IMR-90 (cell line): ENCODE data around the gene ANKRD13B. TPM values are rescaled to one million over a fixed set of nuclear protein-coding genes. Genes with fewer than 3 reads are reported as not detected.

ENCODE experiments used
- ATAC-seq: fragments of 200-7000 bp; cut with Tn5 transposase; 2 replicates; pipeline ENCODE4 v1.9.1; 2020; ENCODE audit warnings: low read depth, mild to moderate bottlenecking, moderate library complexity
- BruUV-seq: library from RNA; stranded (reverse); fragments of 400-500 nt; replicated peaks from 2 replicates; lab custom pipeline; 2021; lab: Mats Ljungman, UMichigan
- CTCF ChIA-PET: fragments of 300-600 bp; formaldehyde crosslinking; extraction: SDS; loops from one replicate; lab custom pipeline; 2021; ENCODE audit warnings: antibody characterized with exemption; lab: Yijun Ruan, JAX
- POLR2A ChIA-PET: fragments of 300-600 bp; sonication (Branson Sonifier 250); formaldehyde crosslinking; loops from one replicate; lab custom pipeline; 2022; ENCODE audit warnings: antibody characterized with exemption; ENCODE audit not compliant: unreplicated experiment; lab: Charles Lee
- DNase-seq: peaks from one replicate; pipeline ENCODE4 v3.0.0; 2013
- H2AFZ ChIP-seq: replicated peaks from 2 replicates; pipeline ENCODE3; 2013; ENCODE audit warnings: low read length, mild to moderate bottlenecking; ENCODE audit not compliant: poor library complexity
- H2AK5ac ChIP-seq: 2 replicates; pipeline ENCODE4 v1.6.1; 2013; ENCODE audit warnings: low read depth, low read length, inconsistent platforms
- H2AK9ac ChIP-seq: replicated peaks from 2 replicates; pipeline ENCODE3; 2013; ENCODE audit warnings: mild to moderate bottlenecking, low read depth, low read length, moderate library complexity; ENCODE audit not compliant: poor library complexity
- H2BK120ac ChIP-seq: 2 replicates; pipeline ENCODE4 v1.6.1; 2013; ENCODE audit warnings: low read depth, low read length, inconsistent platforms
- H2BK15ac ChIP-seq: 3 replicates; pipeline ENCODE4 v1.6.1; 2013; ENCODE audit warnings: low read depth, low read length, inconsistent platforms
- H2BK20ac ChIP-seq: 2 replicates; pipeline ENCODE4 v1.6.1; 2013; ENCODE audit warnings: low read depth, mild to moderate bottlenecking, inconsistent platforms, low read length, moderate library complexity
- H2BK5ac ChIP-seq: 2 replicates; pipeline ENCODE4 v1.6.1; 2013; ENCODE audit warnings: mild to moderate bottlenecking, low read depth, low read length, inconsistent platforms; ENCODE audit not compliant: poor library complexity, severe bottlenecking
- H3K14ac ChIP-seq: replicated peaks from 2 replicates; pipeline ENCODE4 v1.6.1; 2013; ENCODE audit warnings: low read depth, low read length, inconsistent platforms
- H3K18ac ChIP-seq: 2 replicates; pipeline ENCODE4 v1.6.1; 2013; ENCODE audit warnings: low read depth, low read length, control low read depth
- H3K23ac ChIP-seq: 2 replicates; pipeline ENCODE4 v1.6.1; 2013; ENCODE audit warnings: low read depth, low read length, inconsistent platforms
- H3K27ac ChIP-seq: 2 replicates; pipeline ENCODE4 v1.5.1; 2013; ENCODE audit warnings: mild to moderate bottlenecking, control low read depth, low read length; ENCODE audit not compliant: insufficient read depth
- H3K27me3 ChIP-seq: 2 replicates; pipeline ENCODE4 v1.6.1; 2013; ENCODE audit warnings: low read length; ENCODE audit not compliant: control insufficient read depth, insufficient read depth
- H3K36me3 ChIP-seq: 2 replicates; pipeline ENCODE4 v1.6.1; 2013; ENCODE audit warnings: low read length, mixed read lengths; ENCODE audit not compliant: control insufficient read depth, insufficient read depth
- H3K4ac ChIP-seq: 2 replicates; pipeline ENCODE4 v1.6.1; 2013; ENCODE audit warnings: low read depth, low read length, inconsistent platforms
- H3K4me1 ChIP-seq: 2 replicates; pipeline ENCODE4 v1.6.1; 2013; ENCODE audit warnings: low read length, mixed read lengths; ENCODE audit not compliant: control insufficient read depth, insufficient read depth
- H3K4me2 ChIP-seq: 2 replicates; pipeline ENCODE4 v1.6.1; 2013; ENCODE audit warnings: low read depth, mild to moderate bottlenecking, control low read depth, low read length, moderate library complexity
- H3K4me3 ChIP-seq: 2 replicates; pipeline ENCODE4 v1.5.1; 2013; ENCODE audit warnings: low read depth, mild to moderate bottlenecking, control low read depth, low read length, moderate library complexity; ENCODE audit not compliant: insufficient read depth
- H3K56ac ChIP-seq: 2 replicates; pipeline ENCODE4 v1.6.1; 2013; ENCODE audit warnings: low read length, inconsistent platforms; ENCODE audit not compliant: insufficient read depth; ENCODE audit errors: extremely low read depth
- H3K79me1 ChIP-seq, 2 experiments: 2 replicates each; pipeline ENCODE4 v1.6.1; 2013; ENCODE audit warnings: low read length in 2 of 2, inconsistent platforms in 1 of 2, low read depth in 1 of 2
- H3K9ac ChIP-seq: 2 replicates; pipeline ENCODE4 v1.6.1; 2013; ENCODE audit warnings: low read depth, low read length, control low read depth
- H3K9me1 ChIP-seq: 2 replicates; pipeline ENCODE4 v1.6.1; 2013; ENCODE audit warnings: low read length, inconsistent platforms; ENCODE audit not compliant: insufficient read depth
- H3K9me3 ChIP-seq: 2 replicates; pipeline ENCODE4 v1.6.1; 2013; ENCODE audit warnings: low read length; ENCODE audit not compliant: control insufficient read depth, insufficient read depth
- H4K20me1 ChIP-seq: 2 replicates; pipeline ENCODE4 v1.6.1; 2013; ENCODE audit warnings: low read length, inconsistent platforms; ENCODE audit not compliant: insufficient read depth
- H4K5ac ChIP-seq: 2 replicates; pipeline ENCODE4 v1.6.1; 2013; ENCODE audit warnings: mild to moderate bottlenecking, low read depth, low read length, control low read depth
- H4K8ac ChIP-seq, 2 experiments: 2 replicates each; pipeline ENCODE4 v1.6.1; 2013; ENCODE audit warnings: low read depth in 2 of 2, low read length in 2 of 2, control low read depth in 1 of 2, inconsistent platforms in 1 of 2
- H4K91ac ChIP-seq: 2 replicates; pipeline ENCODE4 v1.6.1; 2013; ENCODE audit warnings: low read depth, low read length, inconsistent platforms; ENCODE audit not compliant: insufficient read depth
- CTCF ChIP-seq: conservative IDR thresholded peaks from 2 replicates; pipeline ENCODE4 v1.5.1; 2012; ENCODE audit warnings: mild to moderate bottlenecking, low read depth, low read length, improper control_type of control experiment
- MAFK ChIP-seq: IDR thresholded peaks from 2 replicates; pipeline ENCODE4 v1.6.1; 2012; ENCODE audit warnings: low read depth, low read length, improper control_type of control experiment
- MAZ ChIP-seq: IDR thresholded peaks from 2 replicates; pipeline ENCODE4 v1.6.1; 2012; ENCODE audit warnings: low read depth, mild to moderate bottlenecking, low read length, improper control_type of control experiment, moderate library complexity, borderline replicate concordance
- MXI1 ChIP-seq: IDR thresholded peaks from 2 replicates; pipeline ENCODE4 v1.6.1; 2012; ENCODE audit warnings: low read depth, mild to moderate bottlenecking, low read length, moderate library complexity, borderline replicate concordance
- RAD21 ChIP-seq: IDR thresholded peaks from 2 replicates; pipeline ENCODE4 v1.6.1; 2012; ENCODE audit warnings: low read length, improper control_type of control experiment
- RFX5 ChIP-seq: IDR thresholded peaks from 2 replicates; pipeline ENCODE4 v1.8.0; 2012; ENCODE audit warnings: low read depth, mild to moderate bottlenecking, low read length, moderate library complexity
- SMC3 ChIP-seq: fragments of 150-350 bp; IDR thresholded peaks from 2 replicates; pipeline ENCODE4 v1.6.1; 2016; ENCODE audit warnings: low read depth, mild to moderate bottlenecking, antibody characterized with exemption, low read length, moderate library complexity
- WGBS, 2 experiments: methylation state at CpG; one replicate each; pipeline versions ENCODE4 v1.1.5 to v1.1.7; 2013; ENCODE audit warnings: missing lambda C conversion rate in 2 of 2; ENCODE audit not compliant: insufficient read length in 1 of 2; ENCODE audit errors: extremely low coverage in 2 of 2; 5-methylcytosine and 5-hydroxymethylcytosine counted together
- dilution Hi-C: fragments of 300-500 bp; cut with HindIII; formaldehyde crosslinking; loops from one replicate; pipeline ENCODE4 v1.14.3; 2018; ENCODE audit warnings: low sequenced_read_pairs; ENCODE audit not compliant: unreplicated experiment
- in situ Hi-C: fragments of 300-500 bp; cut with MboI; formaldehyde crosslinking; loops from 3 replicates; pipeline ENCODE4 v1.14.3; 2019; ENCODE audit warnings: low sequenced_read_pairs, inconsistent platforms, mixed read lengths
- intact Hi-C: fragments of 100-400 bp; cut with micrococcal nuclease; formaldehyde crosslinking; loops from 2 replicates; pipeline ENCODE4 v1.10.0; 2022
- polyA plus RNA-seq, 3 experiments: library from polyadenylated mRNA; depleted of rRNA; stranded (reverse); fragments of >200 nt; gene quantifications; 2 replicates each; pipeline ENCODE4 v1.2.3, GENCODE V29; 2012; ENCODE audit warnings: low replicate concordance in 1 of 3
- total RNA-seq: library from RNA; depleted of rRNA; stranded (reverse); fragments of >200 nt; gene quantifications from 2 replicates; pipeline ENCODE4 v1.2.3, GENCODE V29; 2012

ANKRD13B gene
- total and polyA plus RNA-seq, 2 of the 4 experiments (the other 2 are of a cell fraction), result 0.90 to 4.0 TPM

DNA sequence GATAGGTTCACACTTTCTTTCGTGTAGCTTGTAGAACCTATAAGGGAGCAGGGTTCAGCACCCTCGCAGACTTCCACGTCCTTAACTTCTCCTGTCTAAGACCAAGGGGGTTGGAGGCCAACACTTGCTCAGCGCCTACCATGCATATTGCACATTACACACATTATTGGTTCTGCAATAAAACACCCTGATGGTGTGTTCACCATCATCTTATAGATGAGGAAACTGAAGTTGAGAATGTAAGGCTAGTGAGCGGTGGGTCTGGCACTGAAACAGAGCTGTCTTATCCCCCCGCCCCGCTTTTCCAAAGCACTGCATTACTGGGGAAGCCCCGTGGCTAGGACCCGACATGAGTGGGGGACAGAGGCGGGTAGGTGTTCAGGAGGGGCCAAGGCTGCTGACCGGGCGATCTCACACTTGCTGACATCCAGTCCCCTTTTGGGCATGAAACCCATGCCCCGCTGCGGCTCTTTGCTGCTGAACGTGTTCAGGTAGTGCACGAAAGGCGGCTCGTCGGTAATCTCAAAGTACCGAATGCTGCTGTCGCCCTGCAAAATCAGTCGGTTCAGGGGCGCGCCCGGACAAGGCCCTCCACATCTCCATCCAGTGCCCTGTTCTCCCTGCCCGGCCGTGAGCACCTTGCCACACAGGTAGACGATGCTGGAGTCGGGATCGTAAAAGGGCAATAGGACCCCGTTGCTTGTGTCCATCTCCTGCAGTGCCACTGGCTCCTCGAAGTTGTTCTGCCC, 23.5 kb downstream of the ANKRD13B start (continued):
- no peak for TF ChIP-seq RFX5

- H3K14ac ChIP-seq, result no peak overlapping the region
- peaks cover 25% of the 10 kb centered on the region for H3K9me1 ChIP-seq
- in situ Hi-C loops, result no loop called here
- no CpG with 5 or more reads among the region's 16 CpGs for WGBS, 2 experiments
- POLR2A ChIA-PET, result interaction anchor here (1.0 kb wide), 1 partner anchor 144 kb away, joined by 5 read pairs; no protein-coding TSS in a partner anchor
- dilution Hi-C loops, result no loop called here
- no peak overlapping the region for H3K23ac ChIP-seq
- H3K4me2 ChIP-seq, result no peak overlapping the region
- DNase-seq (peak; percentile 38), ATAC-seq (peak; percentile 28; the same call in 1 of the 2 replicates)
- no peak overlapping the region for H3K4ac ChIP-seq
- no peaks in the 10 kb centered on the region; the same call in 1 of the 2 replicates for H3K27me3 ChIP-seq
- H3K9me3 ChIP-seq, result no peaks in the 10 kb centered on the region
- CTCF ChIA-PET, result interaction anchor here (0.5 to 2.2 kb wide), 7 partner anchors 10 to 168 kb away, joined by 3 to 5 read pairs (median 3); no protein-coding TSS in a partner anchor
- peak overlapping the region; percentile 25 for H2AK9ac ChIP-seq
- no peak overlapping the region for H3K56ac ChIP-seq
- H4K8ac ChIP-seq, result no peak overlapping the region; a peak in 1 of 4 replicates
- H3K9ac ChIP-seq, result no peak overlapping the region
- H4K91ac ChIP-seq, result no peak overlapping the region
- H3K79me1 ChIP-seq, result peaks cover 0 to 21% of the 10 kb centered on the region in 2 experiments; a peak in 1 of 4 replicates
- H4K20me1 ChIP-seq, result peaks cover 9% of the 10 kb centered on the region; the same call in 1 of the 2 replicates
- no TSS peak for BruUV-seq
- no peak overlapping the region for H3K27ac ChIP-seq
- peak overlapping the region; percentile 81 for H2AFZ ChIP-seq
- no peak overlapping the region for H2BK120ac ChIP-seq
- no peak overlapping the region for H2BK15ac ChIP-seq
- H2BK5ac ChIP-seq, result no peak overlapping the region
- intact Hi-C loops, result no loop called here
- peaks cover 13% of the 10 kb centered on the region for H3K4me1 ChIP-seq
- H2BK20ac ChIP-seq, result no peak overlapping the region
- peak; percentile 42 for TF ChIP-seq CTCF
- no peak for TF ChIP-seq MXI1
- TF ChIP-seq RAD21, result peak; percentile 15
- no peak for TF ChIP-seq MAFK
- TF ChIP-seq SMC3, result no peak; the same call in 1 of the 2 replicates
- peak; percentile 12; the same call in 1 of the 2 replicates for TF ChIP-seq MAZ
- no peak overlapping the region for H4K5ac ChIP-seq
- H3K4me3 ChIP-seq, result no peak overlapping the region
- H3K36me3 ChIP-seq, result peaks cover 2% of the 10 kb centered on the region; the same call in 1 of the 2 replicates
- H2AK5ac ChIP-seq, result no peak overlapping the region
- no peak overlapping the region for H3K18ac ChIP-seq
These were observed 24.2 kb downstream of the ANKRD13B start for GRCh38 chr17:29617125-29617480.
